Measurements from ENCODE around the gene UXT. TPM values are rescaled to one million over a fixed set of nuclear protein-coding genes. Genes with fewer than 3 reads are reported as not detected.

The UXT gene
- total and polyA plus RNA-seq, 2 donors (not counting 3 experiments of a cell fraction or from before 2014, with no cell fraction given), result 91.2 to 153 TPM

DNA sequence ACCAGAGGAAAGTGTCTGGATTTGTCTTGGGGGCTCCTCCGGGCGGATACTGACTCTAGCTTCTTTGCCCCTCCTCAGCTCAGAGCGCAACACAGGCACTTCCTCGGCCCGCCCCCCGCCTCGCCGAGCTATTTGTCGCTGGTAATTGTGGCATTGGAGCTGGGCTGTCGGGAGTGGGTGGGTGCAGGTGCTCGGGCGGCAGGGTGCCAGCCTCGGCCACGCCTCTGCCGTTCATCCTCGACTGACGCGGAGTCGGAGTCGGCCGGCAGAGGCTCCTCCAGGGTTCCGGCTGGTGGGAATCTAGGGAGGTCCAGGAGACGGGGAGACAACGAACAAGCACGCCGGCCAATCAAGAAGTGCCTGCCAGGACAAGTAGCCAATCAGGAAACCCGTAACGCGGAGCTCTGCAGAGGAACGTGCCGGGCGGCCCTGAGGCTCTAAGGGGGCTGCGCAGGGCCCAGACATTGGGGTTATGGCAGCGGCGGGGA is 35.4 kb downstream of the UXT start:
- H3K4me2 ChIP-seq (ENCODE audit: insufficient read depth, low read length), result peak overlapping the region; percentile 58
- dilution Hi-C loops (cut with MboI; ENCODE audit: extremely low pct_ligation_motif_present, low sequenced_read_pairs) (no loop called here), intact Hi-C loops (cut with micrococcal nuclease) (loop anchor here (5.0 kb wide), 1 partner anchor 61 kb away; the partner anchor contains the start of gene ARAF)
- FAIRE-seq (peak; percentile 78), DNase-seq (ENCODE audit: low read depth, low spot score) (peak; percentile 69)
- peaks cover 2 to 7% of the 10 kb centered on the region in 2 experiments for H3K27me3 ChIP-seq (ENCODE audit: control insufficient read depth in 2 of 2, insufficient read depth in 2 of 2, low read length in 2 of 2)
- H3K36me3 ChIP-seq (ENCODE audit: control insufficient read depth in 2 of 2, extremely low read depth in 1 of 2, insufficient read depth in 2 of 2, low read length in 2 of 2), result no peaks in the 10 kb centered on the region
- no peaks in the 10 kb centered on the region for H4K20me1 ChIP-seq (replicated peaks; ENCODE audit: control insufficient read depth, extremely low read depth, insufficient read depth, low read length)
- no peaks in the 10 kb centered on the region for H3K9me1 ChIP-seq (replicated peaks; ENCODE audit: control insufficient read depth, extremely low read depth, insufficient read depth, low read length)
- ChIA-PET CTCF (no interaction called here), POLR2A (no interaction called here)
- no peak overlapping the region for H3K9ac ChIP-seq (replicated peaks; ENCODE audit: extremely low read depth, insufficient read depth, low read length)
- BruUV-seq (replicated peaks), result no TSS peak
- TF ChIP-seq POLR2AphosphoS5 (IDR thresholded peaks at IDR 0.05; ENCODE audit: insufficient read depth, low read depth, low read length), result no peak
- TF ChIP-seq POLR2A (IDR thresholded peaks at IDR 0.05; ENCODE audit: low read depth, low read length), result no peak
- no peak for TF ChIP-seq JUN (IDR thresholded peaks at IDR 0.05; ENCODE audit: borderline replicate concordance, insufficient read depth, insufficient read length, low read depth)
- TF ChIP-seq EZH2 (IDR thresholded peaks at IDR 0.05; ENCODE audit: borderline replicate concordance, low read depth, low read length, severe bottlenecking), result no peak
- TF ChIP-seq, protein P1, sequence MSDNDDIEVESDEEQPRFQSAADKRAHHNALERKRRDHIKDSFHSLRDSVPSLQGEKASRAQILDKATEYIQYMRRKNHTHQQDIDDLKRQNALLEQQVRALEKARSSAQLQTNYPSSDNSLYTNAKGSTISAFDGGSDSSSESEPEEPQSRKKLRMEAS (IDR thresholded peaks at IDR 0.05; ENCODE audit: insufficient read depth, insufficient read length), result no peak
- TF ChIP-seq, protein P2, sequence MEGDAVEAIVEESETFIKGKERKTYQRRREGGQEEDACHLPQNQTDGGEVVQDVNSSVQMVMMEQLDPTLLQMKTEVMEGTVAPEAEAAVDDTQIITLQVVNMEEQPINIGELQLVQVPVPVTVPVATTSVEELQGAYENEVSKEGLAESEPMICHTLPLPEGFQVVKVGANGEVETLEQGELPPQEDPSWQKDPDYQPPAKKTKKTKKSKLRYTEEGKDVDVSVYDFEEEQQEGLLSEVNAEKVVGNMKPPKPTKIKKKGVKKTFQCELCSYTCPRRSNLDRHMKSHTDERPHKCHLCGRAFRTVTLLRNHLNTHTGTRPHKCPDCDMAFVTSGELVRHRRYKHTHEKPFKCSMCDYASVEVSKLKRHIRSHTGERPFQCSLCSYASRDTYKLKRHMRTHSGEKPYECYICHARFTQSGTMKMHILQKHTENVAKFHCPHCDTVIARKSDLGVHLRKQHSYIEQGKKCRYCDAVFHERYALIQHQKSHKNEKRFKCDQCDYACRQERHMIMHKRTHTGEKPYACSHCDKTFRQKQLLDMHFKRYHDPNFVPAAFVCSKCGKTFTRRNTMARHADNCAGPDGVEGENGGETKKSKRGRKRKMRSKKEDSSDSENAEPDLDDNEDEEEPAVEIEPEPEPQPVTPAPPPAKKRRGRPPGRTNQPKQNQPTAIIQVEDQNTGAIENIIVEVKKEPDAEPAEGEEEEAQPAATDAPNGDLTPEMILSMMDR (IDR thresholded peaks at IDR 0.05; ENCODE audit: extremely low read depth in 1 of 2, insufficient read depth in 1 of 2, low read depth in 1 of 2, low read length in 2 of 2), result no peak
- no peak for TF ChIP-seq MYC (IDR thresholded peaks at IDR 0.05; ENCODE audit: low read depth, low read length)
- no peak for TF ChIP-seq GATA2 (IDR thresholded peaks at IDR 0.05; ENCODE audit: insufficient read depth, insufficient read length, low read depth, low read length)
- no peak for TF ChIP-seq FOS (IDR thresholded peaks at IDR 0.05; ENCODE audit: borderline replicate concordance, insufficient read depth, low read length)
- peak overlapping the region in 1 of 3 experiments; percentile 39 for H3K4me3 ChIP-seq (replicated peaks in 1 of 3; ENCODE audit: insufficient read depth in 1 of 3, low read depth in 1 of 3, low read length in 3 of 3)
- H3K9me3 ChIP-seq (replicated peaks; ENCODE audit: control insufficient read depth, insufficient read depth, low read length), result no peaks in the 10 kb centered on the region
- peak overlapping the region; percentile 58 for H2AFZ ChIP-seq (ENCODE audit: low read depth, low read length)
- peaks cover 3% of the 10 kb centered on the region for H3K4me1 ChIP-seq (ENCODE audit: control insufficient read depth, extremely low read depth, insufficient read depth, low read length)
- no peaks in the 10 kb centered on the region for H3K79me2 ChIP-seq (ENCODE audit: control insufficient read depth, insufficient read depth, low read length)
- H3K27ac ChIP-seq (ENCODE audit: insufficient read depth, low read depth, low read length), result no peak overlapping the region

Measured in endothelial cell of umbilical vein (primary cell).